ENCODE data around the gene VAV1. TPM values are rescaled to one million over a fixed set of nuclear protein-coding genes. Genes with fewer than 3 reads are reported as not detected.
"Not testable (repeated sequence)": the region's sequence is repeated elsewhere in the genome, so short reads cannot be mapped to it uniquely, and the experiment has no call there.

VAV1 gene
- total RNA-seq, 2 experiments from 2014 or later, result 122 to 125 TPM

DNA sequence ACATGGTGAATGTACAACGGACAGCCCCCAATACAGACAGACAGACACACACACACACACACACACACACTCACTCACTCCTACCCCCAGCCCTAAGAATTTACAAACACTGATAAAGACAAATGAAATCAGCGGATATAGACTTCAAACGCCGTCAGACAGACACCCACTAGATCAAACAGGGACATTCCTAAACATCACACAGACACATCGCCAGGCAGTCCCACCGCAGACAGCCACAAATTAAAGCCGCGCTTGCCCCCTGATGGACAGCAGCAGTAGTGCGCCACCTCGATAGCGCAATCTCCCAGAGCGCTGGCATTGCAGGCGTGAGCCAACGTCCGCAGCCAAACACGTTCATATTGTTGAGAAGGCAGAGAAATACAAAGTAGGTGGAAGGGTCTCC is 90.2 kb downstream of the VAV1 start:
- Mint-ChIP-seq H3K36me3 (ENCODE audit: low read depth) (peaks cover 2% of the 10 kb centered on the region), H3K4me3 (peak overlapping the region; percentile 77), H3K4me1 (ENCODE audit: low read depth) (peaks cover 23% of the 10 kb centered on the region), H3K9me3 (ENCODE audit: insufficient read depth) (no peaks in the 10 kb centered on the region), H3K27ac (peak overlapping the region; percentile 71), H3K27me3 (ENCODE audit: low read depth) (no peaks in the 10 kb centered on the region)
- POLR2A ChIA-PET, result interaction anchor here (0.6 to 2.2 kb wide), 5 partner anchors 49 to 346 kb away, joined by 3 to 20 read pairs (median 6); partner anchors contain the start of genes GPR108, TNFSF14 and VAV1
- DNase-seq, result peak; percentile 94
- CTCF ChIA-PET, result interaction anchor here (0.6 to 9.5 kb wide), 41 partner anchors 9 to 737 kb away, joined by 3 to 130 read pairs (median 6); partner anchors contain the start of genes DENND1C, GPR108 and VAV1
- ATAC-seq, result peak; percentile 82

DNA sequence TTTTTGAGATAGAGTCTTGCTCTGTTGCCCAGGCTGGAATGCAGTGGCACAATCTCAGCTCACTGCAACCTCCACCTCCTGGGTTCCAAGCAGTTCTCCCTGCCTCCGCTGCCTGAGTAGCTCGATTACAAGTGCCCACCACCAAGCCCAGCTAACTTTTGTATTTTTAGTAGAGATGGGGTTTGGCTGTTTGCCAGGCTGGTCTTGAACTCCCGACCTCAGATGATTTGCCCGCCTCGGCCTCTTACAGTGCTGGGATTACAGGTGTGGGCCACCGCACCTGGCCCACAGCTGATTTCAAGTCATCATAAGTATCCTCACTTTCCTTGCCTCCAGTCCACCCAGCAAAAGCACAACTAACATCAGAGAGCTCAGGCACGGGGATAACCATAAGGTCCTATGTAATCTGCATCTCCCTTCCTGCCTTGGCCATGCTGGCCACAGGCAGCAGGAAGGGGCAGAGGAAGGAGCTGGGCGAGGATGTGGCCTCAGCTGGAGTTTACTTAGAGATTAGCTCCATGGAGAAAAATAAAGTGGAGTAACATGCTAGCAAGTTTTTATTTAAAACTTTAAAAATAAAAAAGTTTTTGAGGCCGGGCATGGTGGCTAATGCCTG is 91.9 kb downstream of the VAV1 start:
- Mint-ChIP-seq H3K27ac (peak overlapping the region; percentile 30), H3K27me3 (ENCODE audit: low read depth) (no peaks in the 10 kb centered on the region), H3K4me1 (ENCODE audit: low read depth) (peaks cover 23% of the 10 kb centered on the region), H3K9me3 (ENCODE audit: insufficient read depth) (no peaks in the 10 kb centered on the region), H3K36me3 (ENCODE audit: low read depth) (peaks cover 2% of the 10 kb centered on the region), H3K4me3 (no peak overlapping the region)
- DNase-seq (no peak), ATAC-seq (no peak)
- ChIA-PET CTCF (interaction anchor here (0.6 to 9.5 kb wide), 39 partner anchors 7 to 739 kb away, joined by 3 to 130 read pairs (median 6); partner anchors contain the start of genes DENND1C, GPR108, TNFSF14 and VAV1), POLR2A (interaction anchor here (1.1 to 2.2 kb wide), 3 partner anchors 25 to 348 kb away, joined by 4 to 20 read pairs (median 7); partner anchors contain the start of gene GPR108)

DNA sequence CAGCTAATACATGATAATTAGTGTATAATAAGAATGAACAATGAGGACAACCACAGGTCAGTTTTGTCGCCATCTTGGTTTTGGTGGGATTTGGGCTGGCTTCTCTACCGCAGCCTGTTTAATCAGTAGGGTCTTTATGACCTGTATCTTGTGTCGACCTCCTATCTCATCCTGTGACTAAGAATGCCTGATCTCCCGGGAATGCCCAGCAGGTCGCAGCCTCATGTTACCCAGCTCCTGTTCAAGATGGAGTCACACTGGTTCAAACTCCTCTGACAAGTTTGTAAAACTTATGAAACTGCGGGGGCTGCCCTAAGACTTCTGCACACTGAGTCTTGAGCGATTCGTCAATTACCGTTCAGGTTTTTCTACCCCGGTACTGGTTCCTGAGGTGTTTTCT is 93.3 kb downstream of the VAV1 start:
- Mint-ChIP-seq H3K4me1 (ENCODE audit: low read depth) (peaks cover 23% of the 10 kb centered on the region), H3K27ac (no peak overlapping the region), H3K36me3 (ENCODE audit: low read depth) (peaks cover 2% of the 10 kb centered on the region), H3K4me3 (no peak overlapping the region), H3K27me3 (ENCODE audit: low read depth) (no peaks in the 10 kb centered on the region), H3K9me3 (ENCODE audit: insufficient read depth) (no peaks in the 10 kb centered on the region)
- ATAC-seq (no peak), DNase-seq (no peak)
- POLR2A ChIA-PET, result no interaction called here
- CTCF ChIA-PET, result interaction anchor here (9.5 kb wide), 1 partner anchor 129 kb away, joined by 130 read pairs; the partner anchor contains the start of gene GPR108

DNA sequence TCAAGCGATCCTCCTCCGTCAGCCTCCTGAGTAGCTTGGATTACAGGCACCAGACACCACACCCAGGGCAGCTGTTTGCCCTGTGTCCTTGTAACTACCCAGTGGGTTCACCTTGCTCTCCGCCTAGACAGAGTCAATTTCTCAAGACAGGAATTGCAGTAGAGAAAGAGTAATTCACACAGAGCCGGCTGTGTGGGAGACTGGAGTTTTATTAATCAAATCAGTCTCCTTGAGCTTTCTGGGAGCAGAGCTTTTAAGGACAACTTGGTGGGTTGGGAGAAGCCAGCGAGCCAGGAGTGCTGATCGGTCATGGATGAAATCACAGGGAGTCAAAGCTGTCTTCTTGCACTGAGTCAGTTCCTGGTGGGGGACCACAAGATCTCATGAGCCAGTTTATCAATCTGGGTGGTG is 94.2 kb downstream of the VAV1 start:
- DNase-seq (no peak), ATAC-seq (no peak)
- Mint-ChIP-seq H3K9me3 (ENCODE audit: insufficient read depth) (no peaks in the 10 kb centered on the region), H3K4me1 (ENCODE audit: low read depth) (peaks cover 18% of the 10 kb centered on the region), H3K27me3 (ENCODE audit: low read depth) (no peaks in the 10 kb centered on the region), H3K4me3 (no peak overlapping the region), H3K27ac (peak overlapping the region; percentile 49), H3K36me3 (ENCODE audit: low read depth) (peaks cover 2% of the 10 kb centered on the region)
- POLR2A ChIA-PET, result no interaction called here
- CTCF ChIA-PET, result interaction anchor here (1.2 to 9.5 kb wide), 2 partner anchors 129 to 350 kb away, joined by 3 to 130 read pairs; partner anchors contain the start of gene GPR108

DNA sequence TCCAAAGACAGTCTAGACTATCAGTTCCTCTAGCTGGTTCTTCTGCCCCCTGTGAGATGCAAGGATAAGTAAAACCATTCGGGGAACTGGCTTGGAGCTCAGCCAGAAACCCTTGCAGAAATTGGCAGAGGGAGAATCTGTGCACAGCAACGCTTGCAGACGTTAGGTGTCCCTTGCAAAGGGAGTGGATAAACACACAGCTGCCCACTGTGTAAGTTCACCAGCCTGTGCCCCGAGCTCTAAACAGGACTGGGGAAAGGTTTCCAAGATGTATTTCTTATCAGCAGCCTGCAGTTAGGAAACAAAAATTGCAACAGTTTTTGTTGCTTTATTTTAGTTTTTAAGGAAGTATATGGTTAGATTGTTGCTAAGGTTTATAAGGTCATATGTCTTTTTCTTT is 95.8 kb downstream of the VAV1 start:
- no peaks in the 10 kb centered on the region for H3K36me3 Mint-ChIP-seq (ENCODE audit: low read depth)
- H3K9me3 Mint-ChIP-seq (ENCODE audit: insufficient read depth), result no peaks in the 10 kb centered on the region
- H3K27me3 Mint-ChIP-seq (ENCODE audit: low read depth), result no peaks in the 10 kb centered on the region
- H3K4me3 Mint-ChIP-seq, result no peak overlapping the region
- CTCF ChIA-PET, result interaction anchor here (0.8 to 9.5 kb wide), 2 partner anchors 96 to 131 kb away, joined by 3 to 130 read pairs; partner anchors contain the start of gene GPR108
- no peak overlapping the region for H3K27ac Mint-ChIP-seq
- POLR2A ChIA-PET, result interaction anchor here (0.5 kb wide), 1 partner anchor 18 kb away, joined by 3 read pairs; no protein-coding TSS in a partner anchor
- ATAC-seq, result no peak
- peaks cover 7% of the 10 kb centered on the region for H3K4me1 Mint-ChIP-seq (ENCODE audit: low read depth)
- no peak for DNase-seq

DNA sequence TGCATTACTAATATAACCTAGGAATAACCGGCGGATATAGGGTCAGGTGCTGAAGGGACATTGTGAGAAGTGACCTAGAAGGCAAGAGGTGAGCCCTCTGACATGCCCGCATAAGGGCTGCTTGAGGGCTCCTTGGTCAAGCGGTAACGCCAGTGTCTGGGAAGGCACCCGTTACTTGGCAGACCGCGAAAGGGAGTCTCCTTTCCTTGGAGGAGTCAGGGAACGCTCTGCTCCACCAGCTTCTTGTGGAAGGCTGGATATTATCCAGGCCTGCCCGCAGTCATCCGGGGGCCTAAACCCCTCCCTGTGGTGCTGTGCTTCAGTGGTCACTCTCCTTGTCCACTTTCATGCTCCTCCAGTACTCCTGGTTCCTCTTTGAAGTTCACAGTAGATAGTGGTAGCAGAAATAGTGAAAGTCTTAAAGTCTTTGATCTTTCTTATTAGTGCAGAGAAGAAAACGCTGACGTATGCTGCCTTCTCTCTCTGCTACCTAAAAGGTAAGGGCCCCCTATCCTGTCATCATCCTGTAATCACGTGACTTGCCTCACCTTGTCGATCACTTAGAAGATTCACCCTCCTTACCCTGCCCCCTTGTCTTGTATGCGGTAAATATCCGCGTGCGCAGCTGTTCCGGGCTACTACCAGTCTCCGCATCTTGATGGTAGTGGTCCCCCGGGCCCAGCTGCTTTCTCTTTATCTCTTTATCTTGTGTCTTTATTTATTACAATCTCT is 96.8 kb downstream of the VAV1 start:
- H3K27me3 Mint-ChIP-seq (ENCODE audit: low read depth); H3K27ac Mint-ChIP-seq; DNase-seq; ATAC-seq; H3K9me3 Mint-ChIP-seq (ENCODE audit: insufficient read depth); H3K4me3 Mint-ChIP-seq; POLR2A ChIA-PET; H3K36me3 Mint-ChIP-seq (ENCODE audit: low read depth); H3K4me1 Mint-ChIP-seq (ENCODE audit: low read depth): not testable (repeated sequence)
- CTCF ChIA-PET, result interaction anchor here (0.8 to 9.5 kb wide), 2 partner anchors 95 to 132 kb away, joined by 3 to 130 read pairs; partner anchors contain the start of gene GPR108

DNA sequence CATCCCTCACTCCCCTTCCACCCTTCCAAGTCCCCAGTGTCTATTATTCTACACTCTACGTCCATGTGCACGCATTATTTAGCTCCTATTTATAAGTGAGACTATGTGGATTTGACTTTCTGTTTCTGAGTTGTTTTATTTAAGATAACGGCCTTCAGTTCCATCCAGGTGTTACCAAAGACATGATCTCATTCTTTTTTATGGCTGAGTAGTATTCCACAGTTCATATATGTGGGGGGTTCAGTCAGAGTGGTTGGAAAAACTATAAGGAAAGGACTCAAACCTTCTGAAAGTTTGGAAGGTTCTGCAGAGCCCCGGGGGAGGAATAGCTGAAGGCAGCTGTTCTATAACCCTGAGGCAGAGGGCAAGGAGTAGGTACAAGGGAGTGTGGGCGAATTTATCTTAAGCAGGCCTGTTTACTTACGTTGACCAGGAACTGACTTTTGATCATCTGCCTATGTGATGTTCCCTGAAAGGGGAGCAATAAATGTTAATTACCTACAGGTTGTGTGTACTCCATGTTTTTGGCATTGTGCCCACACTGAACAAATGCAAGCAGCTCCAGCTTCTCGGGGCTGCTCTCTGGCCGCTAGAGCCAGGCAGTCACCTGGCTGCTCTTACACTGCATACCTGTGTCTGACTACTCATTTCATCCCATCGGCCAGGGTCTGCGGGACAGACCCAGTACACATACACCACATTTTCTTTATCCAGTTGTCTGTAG is 101.4 kb downstream of the VAV1 start:
- no peak for ATAC-seq
- Mint-ChIP-seq H3K9me3 (ENCODE audit: insufficient read depth) (no peaks in the 10 kb centered on the region), H3K36me3 (ENCODE audit: low read depth) (no peaks in the 10 kb centered on the region), H3K4me1 (ENCODE audit: low read depth) (peaks cover 5% of the 10 kb centered on the region), H3K27me3 (ENCODE audit: low read depth) (no peaks in the 10 kb centered on the region), H3K27ac (no peak overlapping the region), H3K4me3 (no peak overlapping the region)
- no peak for DNase-seq
- ChIA-PET CTCF (no interaction called here), POLR2A (interaction anchor here (0.6 kb wide), 1 partner anchor 790 kb away, joined by 3 read pairs; no protein-coding TSS in a partner anchor)

DNA sequence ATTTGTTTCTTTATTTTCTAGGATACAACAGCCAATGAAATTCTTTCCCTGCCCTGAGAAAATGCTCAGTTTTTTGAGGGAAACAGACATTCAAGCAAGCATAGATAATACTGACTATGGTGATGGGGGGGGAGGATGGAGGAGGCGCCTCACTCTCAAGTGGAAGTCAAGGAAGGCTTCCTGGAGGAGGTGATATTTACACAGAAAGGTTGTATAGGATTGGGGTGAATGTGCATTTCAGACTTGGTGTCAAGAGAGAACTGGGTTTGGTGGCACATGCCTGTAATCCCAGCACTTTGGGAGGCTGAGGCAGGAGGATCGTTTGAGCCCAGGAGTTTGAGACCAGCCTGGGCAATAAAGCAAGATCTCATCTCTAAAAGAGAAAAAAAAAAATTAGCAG is 102.7 kb downstream of the VAV1 start:
- ChIA-PET POLR2A (interaction anchor here (0.6 kb wide), 1 partner anchor 51 kb away, joined by 3 read pairs; no protein-coding TSS in a partner anchor), CTCF (interaction anchor here (2.1 kb wide), 1 partner anchor 12 kb away, joined by 10 read pairs; no protein-coding TSS in a partner anchor)
- H3K27ac Mint-ChIP-seq, result no peak overlapping the region
- peaks cover 5% of the 10 kb centered on the region for H3K4me1 Mint-ChIP-seq (ENCODE audit: low read depth)
- H3K36me3 Mint-ChIP-seq (ENCODE audit: low read depth), result no peaks in the 10 kb centered on the region
- H3K9me3 Mint-ChIP-seq (ENCODE audit: insufficient read depth), result no peaks in the 10 kb centered on the region
- H3K27me3 Mint-ChIP-seq (ENCODE audit: low read depth), result no peaks in the 10 kb centered on the region
- ATAC-seq (no peak), DNase-seq (no peak)
- H3K4me3 Mint-ChIP-seq, result no peak overlapping the region

DNA sequence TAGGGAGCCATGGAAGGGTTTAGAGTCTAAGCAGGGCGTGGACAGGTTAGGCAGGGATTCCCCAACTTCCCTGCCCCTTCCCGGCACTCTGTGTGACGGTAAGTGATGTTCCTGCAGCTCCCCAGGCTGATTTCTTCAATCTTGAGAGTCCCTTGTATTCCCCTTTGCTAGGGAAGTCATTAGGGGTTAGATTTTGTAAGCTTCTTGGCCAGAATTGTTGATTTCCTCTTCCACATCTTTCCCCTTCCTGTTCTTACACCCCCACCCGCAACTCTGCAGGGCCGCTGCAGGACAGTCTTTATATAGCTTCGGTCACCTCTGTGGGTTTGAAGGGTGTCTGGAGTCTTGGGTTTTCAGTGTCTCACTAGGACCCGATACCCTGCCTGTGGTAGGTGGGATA is 104.2 kb downstream of the VAV1 start:
- Mint-ChIP-seq H3K4me1 (ENCODE audit: low read depth) (peaks cover 5% of the 10 kb centered on the region), H3K9me3 (ENCODE audit: insufficient read depth) (no peaks in the 10 kb centered on the region), H3K27me3 (ENCODE audit: low read depth) (no peaks in the 10 kb centered on the region), H3K27ac (no peak overlapping the region), H3K4me3 (no peak overlapping the region), H3K36me3 (ENCODE audit: low read depth) (no peaks in the 10 kb centered on the region)
- DNase-seq, result no peak
- ATAC-seq, result no peak
- POLR2A ChIA-PET, result no interaction called here
- CTCF ChIA-PET, result interaction anchor here (2.1 kb wide), 1 partner anchor 13 kb away, joined by 10 read pairs; no protein-coding TSS in a partner anchor

DNA sequence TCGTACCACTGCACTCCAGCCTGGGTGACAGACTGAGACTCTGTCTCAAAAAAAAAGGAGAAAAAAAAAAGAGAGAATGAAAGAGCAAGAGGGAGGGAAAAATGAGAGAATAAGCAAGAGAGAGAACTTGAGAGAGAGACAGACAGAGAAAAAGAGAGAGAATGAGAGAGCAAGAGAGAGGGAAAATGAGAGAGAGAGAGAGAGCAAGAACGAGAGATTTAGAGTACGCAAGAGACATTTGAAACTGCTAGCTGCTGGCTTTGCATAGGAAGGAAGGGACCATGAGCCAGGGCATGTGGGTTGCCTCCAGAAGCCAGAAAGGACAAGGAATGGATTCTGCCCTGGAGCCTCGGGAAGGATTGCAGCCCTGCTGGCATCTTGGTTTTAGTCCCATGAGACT is 105.3 kb downstream of the VAV1 start:
- ATAC-seq (no peak), DNase-seq (no peak)
- Mint-ChIP-seq H3K27me3 (ENCODE audit: low read depth) (no peaks in the 10 kb centered on the region), H3K9me3 (ENCODE audit: insufficient read depth) (no peaks in the 10 kb centered on the region), H3K4me3 (no peak overlapping the region), H3K27ac (no peak overlapping the region), H3K4me1 (ENCODE audit: low read depth) (peaks cover 5% of the 10 kb centered on the region), H3K36me3 (ENCODE audit: low read depth) (no peaks in the 10 kb centered on the region)
- ChIA-PET CTCF (no interaction called here), POLR2A (no interaction called here)

DNA sequence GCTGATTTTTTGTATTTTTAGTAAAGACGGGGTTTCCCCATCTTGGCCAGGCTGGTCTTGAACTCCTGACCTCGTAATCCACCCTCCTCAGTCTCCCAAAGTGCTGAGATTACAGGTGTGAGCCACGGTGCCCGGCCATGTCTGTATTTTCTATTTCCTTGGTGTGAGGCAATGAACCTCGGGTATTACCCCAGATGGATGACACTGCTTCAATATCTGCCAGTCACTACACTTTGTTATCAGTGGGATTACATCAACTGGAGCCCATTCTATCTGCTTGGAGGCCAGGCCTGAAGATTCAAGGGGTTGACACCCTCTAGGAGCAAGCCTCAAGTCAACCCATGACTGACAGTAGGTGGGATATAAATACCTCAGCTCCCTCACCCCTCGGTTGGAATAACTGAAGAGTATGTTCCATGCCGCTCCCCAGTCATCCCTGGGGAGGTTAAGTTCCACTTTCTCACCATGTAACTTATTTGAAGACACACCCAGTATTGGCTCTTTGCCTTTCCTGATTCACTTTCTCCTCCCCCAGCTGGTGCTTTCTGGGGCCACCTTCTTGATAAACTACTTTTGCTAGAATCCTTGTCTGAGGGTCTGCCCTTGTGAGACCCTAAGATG is 113.9 kb downstream of the VAV1 start:
- CTCF ChIA-PET, result no interaction called here
- H3K4me1 Mint-ChIP-seq (ENCODE audit: low read depth), result peaks cover 35% of the 10 kb centered on the region
- POLR2A ChIA-PET, result interaction anchor here (0.6 kb wide), 1 partner anchor 18 kb away, joined by 3 read pairs; no protein-coding TSS in a partner anchor
- H3K27me3 Mint-ChIP-seq (ENCODE audit: low read depth), result no peaks in the 10 kb centered on the region
- DNase-seq (no peak), ATAC-seq (no peak)
- H3K9me3 Mint-ChIP-seq (ENCODE audit: insufficient read depth), result peaks cover 9% of the 10 kb centered on the region
- H3K36me3 Mint-ChIP-seq (ENCODE audit: low read depth), result peaks cover 20% of the 10 kb centered on the region
- H3K4me3 Mint-ChIP-seq, result no peak overlapping the region
- no peak overlapping the region for H3K27ac Mint-ChIP-seq

Measured in activated CD8-positive, alpha-beta T cell treated with anti-CD3 and anti-CD28 coated beads, Interleukin-2, amount 10 ng/mL, durations not matched to agents 7 days and 5 days (primary cell).